Ovary (tissue), 3 donors: ENCODE data around the gene GPX6.

ENCODE experiments used
- POLR2A ChIP-seq: fragments of 450-650 bp; IDR thresholded peaks from one replicate; pipeline ENCODE4 v1.6.1; 2017; ENCODE audit warnings: antibody characterized with exemption, mild to moderate bottlenecking, moderate library complexity
- TF ChIP-seq, protein P1 (sequence below), 3 donors: fragments of 450-650 bp in 2 of 3; fragments of 200-600 bp in 1 of 3; IDR thresholded peaks; one replicate each; pipeline versions ENCODE4 v1.5.1 to v1.8.0; 2016 to 2022; ENCODE audit warnings: antibody characterized with exemption in 3 of 3, mild to moderate bottlenecking in 1 of 3
- donor health status: DM: no; HTN: no; CAD: no.

DNA sequence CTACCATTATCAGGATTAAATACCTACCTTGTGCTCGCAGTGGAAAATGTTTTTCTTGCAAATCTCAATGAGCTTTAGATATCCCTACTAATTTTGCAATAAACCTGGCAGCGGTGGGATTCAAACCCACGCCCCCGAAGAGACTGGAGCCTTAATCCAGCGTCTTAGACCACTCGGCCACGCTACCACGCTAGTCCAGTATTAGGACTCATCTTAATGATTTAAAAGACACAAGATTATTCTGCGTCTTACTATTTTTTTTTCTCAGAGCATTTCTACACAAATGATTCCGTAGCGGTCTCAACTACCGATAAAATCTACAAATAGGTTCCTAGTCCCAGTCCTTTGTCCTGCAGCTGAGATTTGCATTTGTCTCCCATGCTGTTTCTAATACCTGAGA is 37.1 kb downstream of the GPX6 start:
- TF ChIP-seq, protein P1, sequence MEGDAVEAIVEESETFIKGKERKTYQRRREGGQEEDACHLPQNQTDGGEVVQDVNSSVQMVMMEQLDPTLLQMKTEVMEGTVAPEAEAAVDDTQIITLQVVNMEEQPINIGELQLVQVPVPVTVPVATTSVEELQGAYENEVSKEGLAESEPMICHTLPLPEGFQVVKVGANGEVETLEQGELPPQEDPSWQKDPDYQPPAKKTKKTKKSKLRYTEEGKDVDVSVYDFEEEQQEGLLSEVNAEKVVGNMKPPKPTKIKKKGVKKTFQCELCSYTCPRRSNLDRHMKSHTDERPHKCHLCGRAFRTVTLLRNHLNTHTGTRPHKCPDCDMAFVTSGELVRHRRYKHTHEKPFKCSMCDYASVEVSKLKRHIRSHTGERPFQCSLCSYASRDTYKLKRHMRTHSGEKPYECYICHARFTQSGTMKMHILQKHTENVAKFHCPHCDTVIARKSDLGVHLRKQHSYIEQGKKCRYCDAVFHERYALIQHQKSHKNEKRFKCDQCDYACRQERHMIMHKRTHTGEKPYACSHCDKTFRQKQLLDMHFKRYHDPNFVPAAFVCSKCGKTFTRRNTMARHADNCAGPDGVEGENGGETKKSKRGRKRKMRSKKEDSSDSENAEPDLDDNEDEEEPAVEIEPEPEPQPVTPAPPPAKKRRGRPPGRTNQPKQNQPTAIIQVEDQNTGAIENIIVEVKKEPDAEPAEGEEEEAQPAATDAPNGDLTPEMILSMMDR (IDR thresholded peaks at IDR 0.05) = no peak
- no peak for TF ChIP-seq POLR2A
